Measurements from ENCODE around the gene GAL3ST2. TPM values are rescaled to one million over a fixed set of nuclear protein-coding genes. Genes with fewer than 3 reads are reported as not detected.
"Not testable (repeated sequence)": the region's sequence is repeated elsewhere in the genome, so short reads cannot be mapped to it uniquely, and the experiment has no call there.

GAL3ST2 gene
- total RNA-seq, 4 donors from 2014 or later, result 0.40 TPM; not detected in 3

DNA sequence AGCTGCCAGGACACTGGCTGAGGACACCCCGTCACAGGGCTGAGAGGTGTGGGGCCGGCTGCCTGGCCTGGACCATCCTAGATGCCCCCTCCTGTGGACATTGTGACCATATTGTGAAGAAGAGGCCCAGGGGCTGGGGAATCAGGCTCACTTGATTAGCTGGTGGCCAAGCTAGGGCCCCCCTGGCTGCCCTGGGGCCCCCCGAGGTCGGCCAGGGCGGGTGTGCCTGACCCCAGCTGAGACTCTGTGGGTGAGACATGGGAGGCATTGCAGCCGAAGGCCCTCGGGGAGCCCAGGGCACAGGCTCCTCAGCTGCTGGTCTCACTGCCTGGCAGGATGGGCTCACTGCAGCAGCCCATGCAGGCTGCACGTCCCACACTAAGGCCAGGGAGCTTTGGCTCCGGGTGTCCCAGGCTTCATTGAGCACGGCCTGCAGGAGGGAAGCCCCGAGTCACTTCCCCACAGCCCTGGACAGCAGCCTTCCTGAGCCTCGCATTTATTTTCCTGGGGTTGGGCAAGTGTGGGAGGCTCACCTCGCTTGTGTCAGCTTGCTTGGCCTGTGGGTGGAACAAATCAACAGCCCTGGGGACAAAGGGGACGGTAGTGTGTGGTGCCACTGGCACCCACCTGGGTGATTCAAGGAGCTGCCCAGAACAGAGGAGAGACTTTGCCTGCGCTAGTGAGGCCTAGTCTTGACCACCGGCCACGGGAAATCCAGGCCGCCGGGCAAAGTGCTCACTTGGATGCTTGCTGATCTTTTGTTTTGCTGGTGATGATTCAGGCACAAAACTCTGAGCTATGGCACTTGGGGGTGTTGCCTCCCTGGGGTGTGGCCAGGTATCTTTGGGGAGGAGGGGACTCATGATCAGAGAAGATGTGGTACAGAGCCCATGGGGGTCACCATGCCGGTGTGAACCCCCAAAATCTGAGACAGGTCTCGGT is 1.3 kb downstream of the GAL3ST2 start:
- Histone ChIP-seq H3K4me1 (no peaks in the 10 kb centered on the region), H3K9me3 (peaks cover 0 to 8% (median 0%) of the 10 kb centered on the region in 3 donors), H3K36me3 (no peaks in the 10 kb centered on the region), H3K27me3 (peaks cover 52% of the 10 kb centered on the region), H3K27ac (no peak overlapping the region), H3K4me3 (no peak overlapping the region)
- TF ChIP-seq EP300 (IDR thresholded peaks at IDR 0.05) (no peak), CTCF (IDR thresholded peaks at IDR 0.05) (no peak), POLR2A (IDR thresholded peaks at IDR 0.05) (no peak)
- no CpG with 5 or more reads among the region's 21 CpGs for WGBS, 2 donors (ENCODE audit: low coverage in 1 of 2)
- no peak for ATAC-seq

DNA sequence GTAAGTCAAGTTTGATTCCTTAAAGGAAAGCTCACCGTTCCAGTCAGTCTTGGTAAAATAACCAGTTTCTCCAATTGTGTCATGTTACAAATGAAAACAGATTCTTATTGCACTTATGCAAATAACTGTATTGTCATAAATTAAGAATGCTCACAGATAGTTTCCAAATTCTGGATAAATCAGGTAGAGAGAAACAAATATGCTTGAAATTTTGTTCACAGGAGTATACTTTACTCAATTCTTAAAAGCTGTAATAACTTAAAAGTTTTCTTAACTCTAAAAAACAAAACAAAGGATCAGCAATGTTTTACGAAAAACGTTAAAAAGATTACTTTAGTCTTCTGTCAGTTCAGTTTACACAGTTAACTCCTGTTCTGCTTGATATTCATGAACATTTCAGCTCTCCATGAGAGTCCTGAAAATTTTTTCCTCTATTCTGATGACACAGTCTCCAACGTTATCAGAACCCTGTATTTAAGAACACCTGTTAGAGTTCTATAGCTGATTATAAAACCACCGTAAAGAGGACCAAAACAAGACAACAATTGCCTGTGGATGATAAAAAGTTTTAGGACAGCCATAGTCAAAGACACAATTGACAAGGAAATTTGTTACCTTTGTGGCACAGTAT is 4.4 kb downstream of the GAL3ST2 start:
- TF ChIP-seq EP300 (IDR thresholded peaks at IDR 0.05) (no peak), CTCF (IDR thresholded peaks at IDR 0.05) (no peak), POLR2A (IDR thresholded peaks at IDR 0.05) (no peak), POLR2AphosphoS5 (IDR thresholded peaks at IDR 0.05) (no peak)
- H3K9me3 ChIP-seq, result peaks cover 0 to 8% (median 0%) of the 10 kb centered on the region in 3 donors
- H3K27me3 ChIP-seq, result peaks cover 21% of the 10 kb centered on the region
- H3K27ac ChIP-seq, result no peak overlapping the region
- no peak overlapping the region for H3K4me3 ChIP-seq
- H3K4me1 ChIP-seq, result no peaks in the 10 kb centered on the region
- ATAC-seq, result no peak
- WGBS, 2 donors (ENCODE audit: low coverage in 1 of 2), result 79 to 90% methylated on average over 5 of the region's 5 CpGs
- H3K36me3 ChIP-seq, result no peaks in the 10 kb centered on the region

DNA sequence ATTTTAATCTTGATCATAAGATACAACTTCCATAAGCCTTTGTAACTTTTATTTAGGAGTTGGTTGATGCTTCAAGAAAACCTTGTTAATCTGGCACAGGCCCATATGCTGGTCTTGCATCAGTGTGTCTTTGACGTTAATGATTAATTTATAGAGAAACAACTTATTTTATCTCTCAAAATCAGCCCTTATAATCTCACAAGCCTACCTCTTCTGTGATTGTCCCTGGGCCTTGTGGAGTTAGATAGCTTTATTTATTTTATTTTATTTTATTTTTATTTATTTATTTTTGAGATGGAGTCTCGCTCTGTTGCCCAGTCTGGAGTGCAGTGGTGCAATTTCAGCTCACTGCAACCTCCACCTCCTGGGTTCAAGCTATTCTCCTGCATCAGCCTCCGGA is 5.4 kb downstream of the GAL3ST2 start:
- H3K27ac ChIP-seq, H3K4me1 ChIP-seq, ATAC-seq, H3K9me3 ChIP-seq, H3K36me3 ChIP-seq, H3K4me3 ChIP-seq: not testable (repeated sequence)
- peaks cover 11% of the 10 kb centered on the region for H3K27me3 ChIP-seq
- WGBS, 2 donors (ENCODE audit: low coverage in 1 of 2), result 93% methylated on average over 2 to 3 of the region's 3 CpGs

GRCh38 chr2:241788135-241788534 is 11.5 kb downstream of the GAL3ST2 start:
- TF ChIP-seq CTCF (IDR thresholded peaks at IDR 0.05), result no peak
- H3K4me1 ChIP-seq, result no peaks in the 10 kb centered on the region
- H3K9me3 ChIP-seq, result no peaks in the 10 kb centered on the region
- ATAC-seq, result no peak
- no peaks in the 10 kb centered on the region for H3K27me3 ChIP-seq
- H3K36me3 ChIP-seq, result no peaks in the 10 kb centered on the region
- WGBS, 2 donors (ENCODE audit: low coverage in 1 of 2), result 78 to 91% methylated on average over 3 to 4 of the region's 4 CpGs
- H3K4me3 ChIP-seq, result no peak overlapping the region
- no peak overlapping the region for H3K27ac ChIP-seq

DNA sequence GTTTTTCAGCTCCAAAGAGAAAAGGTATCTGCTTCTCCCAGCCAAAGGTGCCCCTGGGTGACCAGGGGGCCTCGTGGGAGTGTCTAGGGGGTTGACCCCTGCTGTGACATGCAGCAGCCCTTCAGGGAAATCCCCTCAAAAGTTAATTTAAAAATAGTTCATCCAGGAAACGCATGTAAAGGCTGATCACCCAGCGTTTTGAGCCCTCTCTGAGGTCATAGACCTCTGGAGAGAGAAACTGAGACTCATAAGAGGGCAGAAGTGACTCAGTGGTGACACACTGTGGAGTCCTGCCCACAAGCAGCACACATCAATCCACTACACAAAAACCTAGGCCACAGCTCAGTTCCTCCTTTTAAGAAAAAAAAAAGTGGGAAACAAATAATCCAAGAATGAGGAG is 11.9 kb downstream of the GAL3ST2 start:
- no peak overlapping the region for H3K4me3 ChIP-seq
- WGBS, 2 donors (ENCODE audit: low coverage in 1 of 2), result 44 to 70% methylated on average over 2 to 3 of the region's 3 CpGs
- no peaks in the 10 kb centered on the region for H3K27me3 ChIP-seq
- no peak overlapping the region for H3K27ac ChIP-seq
- H3K4me1 ChIP-seq, result no peaks in the 10 kb centered on the region
- no peak for ATAC-seq
- H3K36me3 ChIP-seq, result no peaks in the 10 kb centered on the region
- no peak for TF ChIP-seq CTCF (IDR thresholded peaks at IDR 0.05)
- no peak for TF ChIP-seq POLR2A (IDR thresholded peaks at IDR 0.05)
- TF ChIP-seq EP300 (IDR thresholded peaks at IDR 0.05), result no peak
- no peak for TF ChIP-seq POLR2AphosphoS5 (IDR thresholded peaks at IDR 0.05)
- no peaks in the 10 kb centered on the region for H3K9me3 ChIP-seq

- not testable (repeated sequence) for H3K27ac ChIP-seq, H3K27me3 ChIP-seq, H3K9me3 ChIP-seq, H3K4me1 ChIP-seq, H3K4me3 ChIP-seq, ATAC-seq, H3K36me3 ChIP-seq
- WGBS, 2 donors (ENCODE audit: low coverage in 1 of 2), result 33 to 44% methylated on average over 1 to 2 of the region's 3 CpGs
Measured at GRCh38 chr2:241791385-241791784, 14.8 kb downstream of the GAL3ST2 start.

All from gastroesophageal sphincter (tissue), 4 donors.